ENCODE measurements around the gene DNAJC15. TPM values are rescaled to one million over a fixed set of nuclear protein-coding genes. Genes with fewer than 3 reads are reported as not detected.

The DNAJC15 gene
- total and polyA plus RNA-seq, 2 of the 4 experiments (the other 2 are of a cell fraction) = 7.0 to 22.0 TPM

DNA sequence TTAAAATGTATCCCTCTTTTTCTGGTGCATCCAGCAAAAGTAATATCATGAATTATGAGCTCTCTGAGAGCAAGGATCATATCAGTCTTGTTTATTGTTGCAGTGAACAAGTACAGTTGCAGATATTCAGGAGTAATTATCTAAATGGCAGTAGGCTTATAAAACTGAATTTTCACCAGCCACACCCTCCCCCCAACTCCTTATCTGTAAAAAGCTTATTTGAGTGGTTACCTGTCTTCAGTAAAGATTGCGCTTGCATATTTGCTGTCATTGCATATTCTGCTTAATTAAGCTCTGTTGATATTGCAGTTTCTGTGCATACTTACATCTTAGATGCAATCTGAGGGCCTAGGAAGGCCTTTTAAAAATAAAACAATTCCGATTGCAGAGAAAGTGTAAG lies 87.3 kb downstream of the DNAJC15 start:
- no peaks in the 10 kb centered on the region for H3K36me3 ChIP-seq (ENCODE audit: control insufficient read depth, insufficient read depth, low read length)
- in situ Hi-C loops (cut with MboI; ENCODE audit: low sequenced_read_pairs) = no loop called here
- H4K5ac ChIP-seq (ENCODE audit: low read depth, low read length) = no peak overlapping the region
- dilution Hi-C loops (cut with HindIII; ENCODE audit: low sequenced_read_pairs, unreplicated experiment) = no loop called here
- H3K23ac ChIP-seq (ENCODE audit: low read depth, low read length) = no peak overlapping the region
- no peak overlapping the region for H2AFZ ChIP-seq (replicated peaks; ENCODE audit: low read length, poor library complexity)
- H3K56ac ChIP-seq (ENCODE audit: extremely low read depth, insufficient read depth, low read length) = no peak overlapping the region
- H3K27ac ChIP-seq (ENCODE audit: insufficient read depth, low read length) = no peak overlapping the region
- TF ChIP-seq MAFK (IDR thresholded peaks at IDR 0.05; ENCODE audit: low read depth, low read length) = peak; percentile 58
- TF ChIP-seq RCOR1 (IDR thresholded peaks at IDR 0.05; ENCODE audit: insufficient replicate concordance, low read length) = no peak
- no peak for TF ChIP-seq POLR2A (IDR thresholded peaks at IDR 0.05; ENCODE audit: low read depth, low read length)
- no peak for TF ChIP-seq MAZ (IDR thresholded peaks at IDR 0.05; ENCODE audit: borderline replicate concordance, low read depth, low read length)
- TF ChIP-seq, protein P1, sequence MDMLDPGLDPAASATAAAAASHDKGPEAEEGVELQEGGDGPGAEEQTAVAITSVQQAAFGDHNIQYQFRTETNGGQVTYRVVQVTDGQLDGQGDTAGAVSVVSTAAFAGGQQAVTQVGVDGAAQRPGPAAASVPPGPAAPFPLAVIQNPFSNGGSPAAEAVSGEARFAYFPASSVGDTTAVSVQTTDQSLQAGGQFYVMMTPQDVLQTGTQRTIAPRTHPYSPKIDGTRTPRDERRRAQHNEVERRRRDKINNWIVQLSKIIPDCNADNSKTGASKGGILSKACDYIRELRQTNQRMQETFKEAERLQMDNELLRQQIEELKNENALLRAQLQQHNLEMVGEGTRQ (IDR thresholded peaks at IDR 0.05; ENCODE audit: low read depth, low read length) = no peak
- no peak overlapping the region for H2BK15ac ChIP-seq (ENCODE audit: low read depth, low read length)
- no peak overlapping the region for H3K4ac ChIP-seq (ENCODE audit: low read depth, low read length)
- no peaks in the 10 kb centered on the region; the same call in 1 of the 2 replicates for H4K20me1 ChIP-seq (ENCODE audit: insufficient read depth, low read length)
- peaks cover 3% of the 10 kb centered on the region; the same call in 1 of the 2 replicates for H3K9me1 ChIP-seq (ENCODE audit: insufficient read depth, low read length)
- ATAC-seq (ENCODE audit: low read depth) (no peak), DNase-seq (no peak)
- ChIA-PET CTCF (no interaction called here), POLR2A (ENCODE audit: unreplicated experiment) (no interaction called here)
- H3K4me1 ChIP-seq (ENCODE audit: control insufficient read depth, insufficient read depth, low read length) = peaks cover 7% of the 10 kb centered on the region
- H3K18ac ChIP-seq (ENCODE audit: low read depth, low read length) = no peak overlapping the region
- H3K27me3 ChIP-seq (ENCODE audit: control insufficient read depth, insufficient read depth, low read length) = no peaks in the 10 kb centered on the region
- H3K9ac ChIP-seq (ENCODE audit: low read depth, low read length) = no peak overlapping the region
- no TSS peak for BruUV-seq (replicated peaks)
- H2BK20ac ChIP-seq (ENCODE audit: low read depth, low read length) = no peak overlapping the region
- no CpG with 5 or more reads among the region's 2 CpGs for WGBS, 2 experiments (ENCODE audit: extremely low coverage in 2 of 2, insufficient read length in 1 of 2)
- intact Hi-C loops (cut with micrococcal nuclease) = no loop called here
- no peak overlapping the region for H2BK5ac ChIP-seq (ENCODE audit: low read depth, low read length, poor library complexity, severe bottlenecking)
- no peak overlapping the region for H3K14ac ChIP-seq (replicated peaks; ENCODE audit: low read depth, low read length)
- no peak overlapping the region for H4K91ac ChIP-seq (ENCODE audit: insufficient read depth, low read depth, low read length)
- no peak overlapping the region for H3K4me2 ChIP-seq (ENCODE audit: low read depth, low read length)
- H2AK5ac ChIP-seq (ENCODE audit: low read depth, low read length) = no peak overlapping the region
- H2AK9ac ChIP-seq (replicated peaks; ENCODE audit: low read depth, low read length, poor library complexity) = no peak overlapping the region
- no peaks in the 10 kb centered on the region for H3K79me1 ChIP-seq (ENCODE audit: low read depth in 1 of 2, low read length in 2 of 2)
- H3K4me3 ChIP-seq (ENCODE audit: insufficient read depth, low read depth, low read length) = no peak overlapping the region
- no peaks in the 10 kb centered on the region for H3K9me3 ChIP-seq (ENCODE audit: control insufficient read depth, insufficient read depth, low read length)
- no peak overlapping the region for H4K8ac ChIP-seq (ENCODE audit: low read depth in 2 of 2, low read length in 2 of 2)
- H2BK120ac ChIP-seq (ENCODE audit: low read depth, low read length) = no peak overlapping the region
